ENCODE measurements around the gene LSG1.

The LSG1 gene

DNA sequence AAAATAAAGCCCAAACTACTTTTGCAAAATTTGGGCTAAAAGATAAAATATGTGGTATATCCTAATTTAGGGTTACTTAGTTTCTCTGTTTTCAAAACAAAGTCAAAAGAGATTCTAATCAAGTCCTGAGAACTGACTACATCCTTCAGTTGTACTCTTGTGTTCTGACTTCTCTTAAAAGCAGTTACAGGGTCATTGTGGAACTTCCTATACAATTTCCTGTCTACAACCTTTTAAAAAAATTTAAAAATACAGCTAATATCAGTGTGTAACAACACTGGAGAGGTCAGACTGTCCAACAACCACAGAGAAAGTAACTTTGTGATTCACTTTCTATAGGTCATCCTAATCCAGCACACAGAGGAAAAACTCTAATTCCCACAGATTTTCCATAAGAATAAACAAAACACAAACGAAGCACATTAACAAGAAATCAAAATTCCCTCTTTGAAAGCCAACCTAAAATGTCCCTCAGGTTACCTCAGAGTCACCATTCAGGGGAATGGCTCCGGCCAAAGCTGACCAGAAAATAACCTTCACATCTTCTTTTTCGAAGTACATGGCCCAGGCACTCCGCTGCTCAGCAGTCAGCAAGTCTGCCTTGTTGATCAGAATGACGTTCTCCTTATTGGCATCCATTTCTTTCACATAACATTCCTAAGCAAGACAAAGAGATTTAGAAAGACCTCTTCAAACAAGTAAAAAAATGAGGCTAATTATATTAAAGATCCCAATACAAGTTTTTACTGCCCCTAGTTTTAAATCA is 13.3 kb downstream of the LSG1 start:
- no peak overlapping the region for H3K4me3 ChIP-seq (ENCODE audit: low read depth, low read length, poor library complexity, severe bottlenecking)
- H3K36me3 ChIP-seq (ENCODE audit: insufficient read depth, low read length) = peaks cover 69% of the 10 kb centered on the region
- no peaks in the 10 kb centered on the region for H3K9me3 ChIP-seq (ENCODE audit: low read length)
- TF ChIP-seq EZH2 (IDR thresholded peaks at IDR 0.05; ENCODE audit: borderline replicate concordance, low read length) = no peak
- TF ChIP-seq, protein P1, sequence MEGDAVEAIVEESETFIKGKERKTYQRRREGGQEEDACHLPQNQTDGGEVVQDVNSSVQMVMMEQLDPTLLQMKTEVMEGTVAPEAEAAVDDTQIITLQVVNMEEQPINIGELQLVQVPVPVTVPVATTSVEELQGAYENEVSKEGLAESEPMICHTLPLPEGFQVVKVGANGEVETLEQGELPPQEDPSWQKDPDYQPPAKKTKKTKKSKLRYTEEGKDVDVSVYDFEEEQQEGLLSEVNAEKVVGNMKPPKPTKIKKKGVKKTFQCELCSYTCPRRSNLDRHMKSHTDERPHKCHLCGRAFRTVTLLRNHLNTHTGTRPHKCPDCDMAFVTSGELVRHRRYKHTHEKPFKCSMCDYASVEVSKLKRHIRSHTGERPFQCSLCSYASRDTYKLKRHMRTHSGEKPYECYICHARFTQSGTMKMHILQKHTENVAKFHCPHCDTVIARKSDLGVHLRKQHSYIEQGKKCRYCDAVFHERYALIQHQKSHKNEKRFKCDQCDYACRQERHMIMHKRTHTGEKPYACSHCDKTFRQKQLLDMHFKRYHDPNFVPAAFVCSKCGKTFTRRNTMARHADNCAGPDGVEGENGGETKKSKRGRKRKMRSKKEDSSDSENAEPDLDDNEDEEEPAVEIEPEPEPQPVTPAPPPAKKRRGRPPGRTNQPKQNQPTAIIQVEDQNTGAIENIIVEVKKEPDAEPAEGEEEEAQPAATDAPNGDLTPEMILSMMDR (IDR thresholded peaks at IDR 0.05; ENCODE audit: low read length) = no peak
- H4K20me1 ChIP-seq (ENCODE audit: insufficient read depth, low read length) = no peaks in the 10 kb centered on the region; the same call in 1 of the 2 replicates
- no peaks in the 10 kb centered on the region for H3F3A ChIP-seq (ENCODE audit: insufficient read depth, low read length)
- H3K9ac ChIP-seq (ENCODE audit: low read length) = no peak overlapping the region
- no peak overlapping the region for H3K27ac ChIP-seq (ENCODE audit: low read depth, low read length, poor library complexity, severe bottlenecking)
- H3K4me2 ChIP-seq (ENCODE audit: low read length) = no peak overlapping the region
- no peaks in the 10 kb centered on the region for H3K79me2 ChIP-seq (ENCODE audit: insufficient read depth, low read length)
- H2AFZ ChIP-seq (ENCODE audit: low read length) = no peak overlapping the region
- no peaks in the 10 kb centered on the region for H3K9me2 ChIP-seq (ENCODE audit: low read depth, low read length)
- no peaks in the 10 kb centered on the region for H3K4me1 ChIP-seq (ENCODE audit: insufficient read depth, low read length, severe bottlenecking)
- no peaks in the 10 kb centered on the region for H3K27me3 ChIP-seq (ENCODE audit: insufficient read depth, low read length)

DNA sequence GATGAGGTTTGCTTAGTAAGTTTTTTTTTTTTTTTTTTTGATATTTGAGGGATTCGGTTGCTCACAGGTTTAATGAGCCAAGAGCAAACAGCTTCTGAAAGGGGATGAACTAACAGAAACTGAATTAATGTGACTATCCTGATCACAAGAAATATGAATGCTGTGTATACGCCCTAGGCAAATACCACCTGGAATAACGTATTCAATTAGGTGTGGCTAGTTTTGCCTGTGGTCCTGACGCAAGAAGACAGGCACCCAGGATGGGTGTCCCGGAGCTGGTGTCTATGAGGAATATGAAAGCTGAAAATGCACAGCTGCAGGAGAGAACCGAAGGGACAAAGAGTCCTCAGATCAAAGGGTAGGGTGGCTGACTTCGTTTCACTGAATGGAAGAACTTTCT is 14.6 kb downstream of the LSG1 start:
- Histone ChIP-seq H3F3A (ENCODE audit: insufficient read depth, low read length) (no peaks in the 10 kb centered on the region), H3K4me1 (ENCODE audit: insufficient read depth, low read length, severe bottlenecking) (no peaks in the 10 kb centered on the region), H3K27me3 (ENCODE audit: insufficient read depth, low read length) (no peaks in the 10 kb centered on the region), H3K9me3 (ENCODE audit: low read length) (no peaks in the 10 kb centered on the region), H2AFZ (ENCODE audit: low read length) (no peak overlapping the region), H3K27ac (ENCODE audit: low read depth, low read length, poor library complexity, severe bottlenecking) (no peak overlapping the region), H3K4me3 (ENCODE audit: low read depth, low read length, poor library complexity, severe bottlenecking) (no peak overlapping the region), H3K36me3 (ENCODE audit: insufficient read depth, low read length) (peaks cover 75% of the 10 kb centered on the region), H4K20me1 (ENCODE audit: insufficient read depth, low read length) (no peaks in the 10 kb centered on the region; the same call in 1 of the 2 replicates), H3K9ac (ENCODE audit: low read length) (no peak overlapping the region), H3K79me2 (ENCODE audit: insufficient read depth, low read length) (no peaks in the 10 kb centered on the region), H3K9me2 (ENCODE audit: low read depth, low read length) (no peaks in the 10 kb centered on the region), H3K4me2 (ENCODE audit: low read length) (no peak overlapping the region)
- TF ChIP-seq EZH2 (IDR thresholded peaks at IDR 0.05; ENCODE audit: borderline replicate concordance, low read length) = no peak
- TF ChIP-seq, protein P1 (IDR thresholded peaks at IDR 0.05; ENCODE audit: low read length) = no peak

DNA sequence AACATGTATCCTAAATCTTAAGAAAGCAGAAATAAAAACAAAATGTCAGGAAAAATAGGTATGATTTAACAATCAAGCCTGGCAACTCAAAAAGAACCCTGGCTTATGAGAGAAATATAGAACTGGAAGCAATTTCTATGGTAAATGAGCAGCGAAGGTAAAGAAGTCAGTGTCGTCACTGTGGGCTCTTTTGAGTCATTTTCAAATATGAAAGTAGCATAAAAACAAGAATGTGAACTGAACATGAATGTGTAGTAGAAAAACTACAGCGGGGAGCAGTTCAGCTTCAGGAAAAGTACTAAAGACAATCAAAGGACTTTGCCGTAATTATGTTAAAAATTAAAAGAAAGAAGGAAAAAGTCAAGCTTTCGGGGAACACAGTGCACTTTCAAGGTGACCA is 17.5 kb downstream of the LSG1 start:
- Histone ChIP-seq H3K9me3 (ENCODE audit: low read length) (no peaks in the 10 kb centered on the region), H3K9ac (ENCODE audit: low read length) (no peak overlapping the region), H3K79me2 (ENCODE audit: insufficient read depth, low read length) (no peaks in the 10 kb centered on the region), H3K36me3 (ENCODE audit: insufficient read depth, low read length) (peaks cover 82% of the 10 kb centered on the region), H3K27ac (ENCODE audit: low read depth, low read length, poor library complexity, severe bottlenecking) (no peak overlapping the region), H3F3A (ENCODE audit: insufficient read depth, low read length) (no peaks in the 10 kb centered on the region), H2AFZ (ENCODE audit: low read length) (no peak overlapping the region), H3K4me1 (ENCODE audit: insufficient read depth, low read length, severe bottlenecking) (no peaks in the 10 kb centered on the region), H3K4me3 (ENCODE audit: low read depth, low read length, poor library complexity, severe bottlenecking) (no peak overlapping the region), H3K27me3 (ENCODE audit: insufficient read depth, low read length) (no peaks in the 10 kb centered on the region), H3K4me2 (ENCODE audit: low read length) (no peak overlapping the region), H4K20me1 (ENCODE audit: insufficient read depth, low read length) (no peaks in the 10 kb centered on the region; the same call in 1 of the 2 replicates), H3K9me2 (ENCODE audit: low read depth, low read length) (no peaks in the 10 kb centered on the region)
- TF ChIP-seq, protein P1 (IDR thresholded peaks at IDR 0.05; ENCODE audit: low read length) = no peak
- no peak for TF ChIP-seq EZH2 (IDR thresholded peaks at IDR 0.05; ENCODE audit: borderline replicate concordance, low read length)

All from OCI-LY1 (cell line).